HFF-Myc (cell line): ENCODE measurements around the gene GLRX5.

ENCODE experiments used
- DNase-seq: peaks from one replicate; pipeline ENCODE4 v3.0.0-alpha.2; 2011; ENCODE audit warnings: low read depth; ENCODE audit errors: extremely low read depth
- H3K4me3 ChIP-seq: replicated peaks from 2 replicates; pipeline ENCODE4 v1.5.1; 2011; ENCODE audit warnings: low read depth, mild to moderate bottlenecking, control low read depth, low read length
- TF ChIP-seq, protein P1 (sequence below): IDR thresholded peaks from 2 replicates; pipeline ENCODE4 v1.5.1; 2012; ENCODE audit warnings: mild to moderate bottlenecking, low read depth, low read length, control low read depth; ENCODE audit errors: missing control alignments

GLRX5 gene

GRCh38 chr14:95523051-95523814 lies 11.6 kb upstream of the GLRX5 start:
- no peak overlapping the region for H3K4me3 ChIP-seq
- DNase-seq = no peak
- TF ChIP-seq, protein P1, sequence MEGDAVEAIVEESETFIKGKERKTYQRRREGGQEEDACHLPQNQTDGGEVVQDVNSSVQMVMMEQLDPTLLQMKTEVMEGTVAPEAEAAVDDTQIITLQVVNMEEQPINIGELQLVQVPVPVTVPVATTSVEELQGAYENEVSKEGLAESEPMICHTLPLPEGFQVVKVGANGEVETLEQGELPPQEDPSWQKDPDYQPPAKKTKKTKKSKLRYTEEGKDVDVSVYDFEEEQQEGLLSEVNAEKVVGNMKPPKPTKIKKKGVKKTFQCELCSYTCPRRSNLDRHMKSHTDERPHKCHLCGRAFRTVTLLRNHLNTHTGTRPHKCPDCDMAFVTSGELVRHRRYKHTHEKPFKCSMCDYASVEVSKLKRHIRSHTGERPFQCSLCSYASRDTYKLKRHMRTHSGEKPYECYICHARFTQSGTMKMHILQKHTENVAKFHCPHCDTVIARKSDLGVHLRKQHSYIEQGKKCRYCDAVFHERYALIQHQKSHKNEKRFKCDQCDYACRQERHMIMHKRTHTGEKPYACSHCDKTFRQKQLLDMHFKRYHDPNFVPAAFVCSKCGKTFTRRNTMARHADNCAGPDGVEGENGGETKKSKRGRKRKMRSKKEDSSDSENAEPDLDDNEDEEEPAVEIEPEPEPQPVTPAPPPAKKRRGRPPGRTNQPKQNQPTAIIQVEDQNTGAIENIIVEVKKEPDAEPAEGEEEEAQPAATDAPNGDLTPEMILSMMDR = no peak

DNA sequence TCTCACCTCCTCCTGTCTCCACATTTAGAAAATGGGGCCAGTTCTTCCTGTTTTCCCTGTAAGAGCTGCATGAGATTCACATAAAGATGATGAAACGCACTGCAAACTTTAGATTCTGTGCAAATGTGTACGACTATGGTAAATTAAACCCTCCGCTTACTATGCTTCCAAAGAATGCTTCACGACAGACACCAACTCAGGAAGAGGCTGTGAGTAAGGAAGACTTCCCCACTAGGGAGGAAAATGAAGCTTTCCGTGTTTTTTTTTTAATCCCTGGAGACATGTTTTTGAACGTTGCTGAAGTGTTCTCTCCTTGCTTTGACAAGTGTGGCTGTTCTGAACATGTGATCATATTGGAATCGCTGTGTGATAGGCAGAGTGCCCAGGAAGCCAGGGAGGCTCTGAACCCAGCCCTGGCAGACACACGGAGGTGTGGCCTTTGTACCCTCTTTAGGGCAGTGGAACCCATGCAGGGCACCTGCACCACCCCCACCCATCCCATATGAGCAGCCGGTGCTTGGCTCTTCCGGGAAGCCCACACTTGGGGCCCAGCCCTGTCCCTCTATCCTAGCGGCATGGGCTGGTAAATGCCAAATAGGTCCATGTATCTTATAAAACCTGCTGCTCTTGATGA lies 10.9 kb upstream of the GLRX5 start:
- DNase-seq = no peak
- no peak overlapping the region for H3K4me3 ChIP-seq
- TF ChIP-seq, protein P1 = no peak

DNA sequence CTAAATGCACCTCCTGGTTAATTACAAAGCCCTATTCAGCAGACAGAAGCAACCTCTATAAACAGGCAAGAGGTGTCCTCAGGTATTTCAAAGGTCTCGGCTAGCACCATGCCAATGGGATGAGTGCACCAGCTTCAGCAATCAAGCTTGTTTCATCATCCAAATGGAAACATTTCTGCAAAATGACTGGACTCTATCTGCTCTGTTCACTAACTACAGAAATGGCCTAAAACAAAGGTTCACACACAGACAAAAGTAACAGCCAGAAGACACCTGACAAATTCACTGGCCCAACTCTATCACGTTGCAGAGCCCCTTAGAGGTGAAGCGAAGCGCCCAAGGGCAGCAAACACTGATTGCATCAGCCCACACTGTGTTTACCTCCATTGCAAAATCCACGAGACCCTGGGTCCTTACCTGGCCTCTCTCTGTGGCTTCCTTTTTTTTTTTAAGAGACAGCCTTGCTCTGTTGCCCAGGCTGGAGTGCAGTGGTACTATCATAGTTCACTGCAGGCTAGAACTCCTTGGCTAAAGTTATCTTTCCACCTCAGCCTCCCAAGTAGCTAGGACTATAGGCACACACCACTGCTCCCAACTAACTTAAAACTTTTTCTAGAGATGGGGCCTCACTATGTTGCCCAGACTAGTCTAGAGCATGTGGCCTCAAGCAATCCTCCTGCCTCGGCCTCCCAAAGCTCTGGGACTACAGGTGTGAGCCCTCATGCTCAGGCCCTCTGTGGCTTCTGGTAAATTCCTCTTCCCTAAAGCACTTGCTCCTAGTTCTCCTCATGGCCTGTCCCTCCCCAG lies 9.9 kb upstream of the GLRX5 start:
- H3K4me3 ChIP-seq = no peak overlapping the region
- DNase-seq = no peak
- TF ChIP-seq, protein P1 = no peak

GRCh38 chr14:95525999-95526398 lies 8.9 kb upstream of the GLRX5 start:
- DNase-seq = no peak
- H3K4me3 ChIP-seq = no peak overlapping the region
- TF ChIP-seq, protein P1 = no peak

GRCh38 chr14:95526483-95527386 lies 8.1 kb upstream of the GLRX5 start:
- TF ChIP-seq, protein P1 = no peak
- DNase-seq = no peak
- no peak overlapping the region for H3K4me3 ChIP-seq

DNA sequence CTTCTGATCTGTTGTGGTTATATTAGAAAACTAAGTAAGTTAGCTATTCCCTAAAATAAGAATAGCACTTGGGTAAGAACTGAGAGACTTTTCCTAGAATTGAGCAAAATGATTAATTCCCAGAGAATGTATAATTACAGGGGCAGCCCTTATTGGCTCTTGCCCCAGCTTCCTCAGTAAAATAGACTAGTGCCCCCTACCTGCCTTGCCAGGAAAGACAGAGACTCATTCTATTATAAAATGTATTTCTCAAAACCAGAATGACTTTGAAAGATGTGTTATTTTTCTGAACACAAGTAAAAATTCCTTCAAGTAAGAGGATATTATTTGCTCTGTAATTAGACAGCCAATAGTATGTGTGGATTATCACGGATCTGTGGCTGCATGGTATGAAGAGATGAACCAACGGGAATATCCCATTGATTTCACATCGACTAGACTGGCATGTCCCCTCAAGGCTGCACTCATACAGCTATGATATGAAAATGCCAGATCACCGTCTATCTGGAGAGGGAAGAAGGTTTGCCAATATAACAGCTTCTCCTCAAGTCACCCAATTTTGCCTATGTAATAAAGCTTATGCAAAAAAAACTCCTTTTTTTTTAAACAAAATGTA lies 7.4 kb upstream of the GLRX5 start:
- no peak for DNase-seq
- no peak overlapping the region for H3K4me3 ChIP-seq
- TF ChIP-seq, protein P1 = peak; percentile 80
